Omental fat pad (tissue), 4 donors: ENCODE results near the gene ANKRD28. TPM values are rescaled to one million over a fixed set of nuclear protein-coding genes. Genes with fewer than 3 reads are reported as not detected.

Source experiments
- ATAC-seq: fragments of 150-250 bp; one replicate; pipeline ENCODE4 v1.9.1; 2016; ENCODE audit warnings: mild to moderate bottlenecking, moderate library complexity; ENCODE audit not compliant: low FRiP score
- DNase-seq: peaks from one replicate; pipeline ENCODE4 v3.0.0-alpha.2; 2019; ENCODE audit warnings: low spot score
- CTCF ChIP-seq, 3 donors: fragments of 450-650 bp; IDR thresholded peaks; one replicate each; pipeline ENCODE4 v1.5.1; 2016 to 2017; ENCODE audit warnings: antibody characterized with exemption in 3 of 3, mild to moderate bottlenecking in 3 of 3, moderate library complexity in 2 of 3
- total RNA-seq, 4 donors: library from RNA; depleted of rRNA; stranded (reverse); fragments of >200 nt; gene quantifications; one replicate each; pipeline ENCODE4 v1.1.0, GENCODE V29; 2016

The ANKRD28 gene
- total RNA-seq, 4 donors from 2014 or later: 47.6 to 197 (median 59.5) TPM

DNA sequence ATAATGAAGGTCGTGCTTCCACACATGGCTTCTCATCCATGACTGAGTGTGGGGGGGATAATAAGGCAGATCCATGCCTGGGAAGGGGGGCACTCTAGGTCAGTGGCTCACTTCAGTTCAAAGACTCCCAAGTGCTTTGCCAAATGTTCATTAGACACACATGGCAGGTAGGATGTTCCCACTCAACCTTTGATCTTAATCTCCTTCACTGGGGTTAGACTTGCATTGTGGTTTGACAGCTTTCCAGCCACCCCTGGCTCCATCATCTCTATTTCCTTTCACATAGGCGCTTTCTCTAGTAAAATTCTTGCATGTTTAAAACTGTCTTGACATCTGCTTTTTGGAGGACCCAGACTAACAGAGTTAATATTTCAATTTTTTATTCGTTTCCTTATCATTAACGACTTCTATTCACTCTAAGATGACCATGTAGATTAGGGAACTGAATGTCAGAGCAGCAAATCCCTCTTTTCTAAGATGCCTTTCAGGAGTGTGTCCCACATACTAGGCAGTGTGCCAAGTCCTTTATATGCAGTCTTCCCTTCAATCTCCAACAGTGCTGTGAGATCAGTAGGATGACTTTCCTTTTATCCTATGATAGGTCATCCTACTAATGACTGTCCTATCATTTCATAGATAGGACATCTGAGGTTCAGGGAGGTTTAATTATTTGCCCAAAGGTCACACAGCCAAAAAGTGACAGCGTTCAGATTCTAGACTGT lies 138.4 kb downstream of the ANKRD28 start:
- no peak for DNase-seq
- TF ChIP-seq CTCF (IDR thresholded peaks at IDR 0.05): no peak
- no peak for ATAC-seq

- ATAC-seq (no peak), DNase-seq (no peak)
- no peak for TF ChIP-seq CTCF (IDR thresholded peaks at IDR 0.05)
Measured at GRCh38 chr3:15657016-15657415, 140.8 kb downstream of the ANKRD28 start.

GRCh38 chr3:15656342-15656741 lies 141.4 kb downstream of the ANKRD28 start:
- DNase-seq (no peak), ATAC-seq (no peak)
- no peak for TF ChIP-seq CTCF (IDR thresholded peaks at IDR 0.05)

DNA sequence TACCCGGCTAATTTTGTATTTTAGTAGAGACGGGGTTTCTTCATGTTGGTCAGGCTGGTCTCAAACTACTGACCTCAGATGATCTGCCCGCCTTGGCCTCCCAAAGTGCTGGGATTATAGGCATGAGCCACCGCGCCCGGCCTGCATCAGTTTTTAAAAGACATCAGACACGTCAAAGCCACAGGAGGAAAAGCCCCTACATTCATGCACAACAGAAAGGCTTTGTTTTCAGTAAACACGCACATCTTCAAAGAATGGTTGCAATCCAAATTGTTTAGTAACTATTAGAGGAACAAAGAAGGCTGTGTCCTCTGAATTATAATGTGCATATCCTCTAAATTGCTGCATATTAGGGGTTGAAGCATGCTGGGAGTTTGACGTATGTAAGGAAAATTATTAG lies 142.9 kb downstream of the ANKRD28 start:
- ATAC-seq (no peak), DNase-seq (no peak)
- no peak for TF ChIP-seq CTCF (IDR thresholded peaks at IDR 0.05)

DNA sequence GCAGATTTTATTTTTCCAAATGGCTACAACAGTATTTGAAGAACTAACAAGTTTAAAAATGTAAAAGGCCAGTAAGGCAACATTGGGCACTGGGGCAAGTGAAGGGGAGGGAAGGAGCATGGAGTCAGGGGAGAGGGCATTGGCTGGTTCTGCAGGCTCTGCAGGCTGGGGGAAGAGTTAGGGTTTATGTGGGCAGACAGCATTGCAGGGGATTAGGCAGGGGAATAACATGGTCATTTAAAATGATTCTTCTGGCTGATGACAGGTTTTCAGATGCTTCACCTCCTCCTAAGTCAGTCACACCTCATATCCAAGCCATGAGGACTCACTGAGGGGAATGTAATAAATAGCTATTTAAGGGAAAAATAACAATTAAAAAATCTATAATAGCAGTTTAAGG lies 143.7 kb downstream of the ANKRD28 start:
- ATAC-seq (no peak), DNase-seq (no peak)
- TF ChIP-seq CTCF (IDR thresholded peaks at IDR 0.05): no peak

DNA sequence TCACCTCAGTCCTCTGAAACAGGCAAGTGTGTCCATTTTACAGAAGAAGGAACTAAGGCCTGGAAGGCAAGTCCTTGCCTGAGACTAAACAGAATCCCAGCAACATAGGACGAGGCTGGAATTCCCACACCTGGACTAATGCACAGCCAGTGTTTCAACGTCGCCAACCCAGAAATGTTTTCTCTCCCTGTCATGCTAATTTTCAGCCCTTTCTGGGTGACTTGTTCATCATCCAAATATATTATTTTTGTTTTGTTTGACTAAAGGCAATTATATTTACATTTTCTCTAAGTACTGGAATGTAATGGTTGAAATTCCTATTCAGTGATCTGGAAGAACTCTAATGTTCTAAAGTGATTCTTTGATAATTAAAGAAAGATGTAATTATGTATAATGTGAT lies 144.5 kb downstream of the ANKRD28 start:
- ATAC-seq (no peak), DNase-seq (no peak)
- TF ChIP-seq CTCF (IDR thresholded peaks at IDR 0.05): no peak

DNA sequence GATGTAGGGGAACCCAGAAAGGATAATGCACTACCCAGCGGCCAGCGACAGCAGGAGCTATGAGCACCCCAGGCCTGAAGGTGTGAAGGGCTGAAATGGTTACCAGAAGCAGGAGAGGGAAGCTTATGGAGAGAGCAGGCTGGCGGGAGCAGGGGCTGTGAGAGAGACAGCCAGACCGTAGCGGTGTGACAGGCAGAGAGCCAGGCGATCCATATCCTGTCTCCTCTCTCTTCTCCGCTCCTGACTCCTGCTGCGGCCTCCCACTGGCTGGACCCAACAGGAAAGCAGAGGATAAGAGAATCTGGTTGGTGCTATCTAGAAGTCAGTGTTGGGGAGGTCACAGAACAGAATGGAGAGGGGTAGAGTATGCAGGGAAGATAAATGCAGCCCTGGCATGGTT lies 146.4 kb downstream of the ANKRD28 start:
- TF ChIP-seq CTCF (IDR thresholded peaks at IDR 0.05): no peak
- DNase-seq (no peak), ATAC-seq (no peak)
